Omental fat pad (tissue), 4 donors: ENCODE results near the gene BPNT1. TPM values are rescaled to one million over a fixed set of nuclear protein-coding genes. Genes with fewer than 3 reads are reported as not detected.

ENCODE experiments used
- ATAC-seq: fragments of 150-250 bp; one replicate; pipeline ENCODE4 v1.9.1; 2016; ENCODE audit warnings: mild to moderate bottlenecking, moderate library complexity; ENCODE audit not compliant: low FRiP score
- DNase-seq: peaks from one replicate; pipeline ENCODE4 v3.0.0-alpha.2; 2019; ENCODE audit warnings: low spot score
- CTCF ChIP-seq, 3 donors: fragments of 450-650 bp; IDR thresholded peaks; one replicate each; pipeline ENCODE4 v1.5.1; 2016 to 2017; ENCODE audit warnings: antibody characterized with exemption in 3 of 3, mild to moderate bottlenecking in 3 of 3, moderate library complexity in 2 of 3
- small RNA-seq: library from RNA; depleted of rRNA; stranded (forward); fragments of <200 nt; gene quantifications from one replicate; pipeline ENCODE3, GENCODE V24; 2016
- total RNA-seq, 4 donors: library from RNA; depleted of rRNA; stranded (reverse); fragments of >200 nt; gene quantifications; one replicate each; pipeline ENCODE4 v1.1.0, GENCODE V29; 2016

Gene BPNT1
- total RNA-seq, 4 donors from 2014 or later: 14.7 to 26.3 (median 20.5) TPM

GRCh38 chr1:220028346-220028895 lies 61.2 kb downstream of the BPNT1 start:
- no peak for ATAC-seq
- TF ChIP-seq CTCF (IDR thresholded peaks at IDR 0.05): no peak

GRCh38 chr1:220019071-220019470 lies 70.5 kb downstream of the BPNT1 start:
- TF ChIP-seq CTCF (IDR thresholded peaks at IDR 0.05): no peak
- ATAC-seq: no peak
- no peak for DNase-seq

More at GRCh38 chr1:220028346-220028895, 61.2 kb downstream of the BPNT1 start:
- DNase-seq: no peak

GRCh38 chr1:220013497-220013896 lies 76.1 kb downstream of the BPNT1 start:
- DNase-seq (no peak), ATAC-seq (peak; percentile 78)
- TF ChIP-seq CTCF (IDR thresholded peaks at IDR 0.05): no peak

- ATAC-seq: no peak
- TF ChIP-seq CTCF (IDR thresholded peaks at IDR 0.05): no peak
Observed at GRCh38 chr1:220012259-220012658, 77.3 kb downstream of the BPNT1 start.

GRCh38 chr1:220011620-220012019 lies 78.0 kb downstream of the BPNT1 start:
- ATAC-seq (no peak), DNase-seq (no peak)
- TF ChIP-seq CTCF (IDR thresholded peaks at IDR 0.05): no peak

More at GRCh38 chr1:220012259-220012658, 77.3 kb downstream of the BPNT1 start:
- no peak for DNase-seq

Small RNA genes within 50 kb of the gene (small RNA-seq; reads per million reads assigned to genes)
- 1.4 reads per million, percentile 15 among the genes with 10 or more reads in this experiment for gene MIR194-1
- gene MIR215: 13.8 reads per million, percentile 90 among the genes with 10 or more reads in this experiment

Other genes starting within 250 kb of the BPNT1 start
- gene SLC30A10, start 161.2 kb downstream of the BPNT1 start, total RNA-seq: not detected
- 10 to 100 TPM; 32.8 to 72.8 (median 50.0) TPM for gene EPRS1, start 43.3 kb downstream of the BPNT1 start, total RNA-seq
- gene IARS2, start 4.3 kb upstream of the BPNT1 start, total RNA-seq: 10 to 100 TPM; 45.5 to 88.4 (median 68.8) TPM
- 10 to 100 TPM; 22.0 to 37.0 (median 30.4) TPM for gene RAB3GAP2, start 182.7 kb upstream of the BPNT1 start, total RNA-seq